GM18505 (cell line): ENCODE data around the gene SSTR5.
"Not testable (repeated sequence)": the region's sequence is repeated elsewhere in the genome, so short reads cannot be mapped to it uniquely, and the experiment has no call there.

Experiments
- ATAC-seq: cut with Tn5 transposase; IDR thresholded peaks from one replicate; pipeline ENCODE4 v1.9.1; 2021; ENCODE audit not compliant: unreplicated experiment
- POLR2A ChIP-seq: IDR thresholded peaks from 4 replicates; pipeline ENCODE4 v1.6.1; 2011; ENCODE audit warnings: borderline replicate concordance; ENCODE audit not compliant: insufficient read depth, insufficient read length; ENCODE audit errors: extremely low read depth

SSTR5 gene

DNA sequence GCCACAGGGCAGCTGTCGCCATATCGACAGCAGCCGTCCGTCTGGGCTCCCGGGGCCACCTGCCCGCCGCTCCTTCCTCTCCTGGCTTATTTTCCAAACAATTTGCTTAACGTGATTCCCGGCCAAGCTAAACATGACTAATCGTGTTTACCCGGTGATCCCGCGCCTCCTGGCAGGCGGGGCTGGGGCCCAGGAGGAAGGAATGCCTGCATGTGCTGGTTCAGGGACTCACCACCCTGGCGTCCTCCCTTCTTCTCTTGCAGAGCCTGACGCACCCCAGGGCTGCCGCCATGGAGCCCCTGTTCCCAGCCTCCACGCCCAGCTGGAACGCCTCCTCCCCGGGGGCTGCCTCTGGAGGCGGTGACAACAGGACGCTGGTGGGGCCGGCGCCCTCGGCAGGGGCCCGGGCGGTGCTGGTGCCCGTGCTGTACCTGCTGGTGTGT, 6.1 kb downstream of the SSTR5 start:
- no peak for TF ChIP-seq POLR2A
- no peak for ATAC-seq

DNA sequence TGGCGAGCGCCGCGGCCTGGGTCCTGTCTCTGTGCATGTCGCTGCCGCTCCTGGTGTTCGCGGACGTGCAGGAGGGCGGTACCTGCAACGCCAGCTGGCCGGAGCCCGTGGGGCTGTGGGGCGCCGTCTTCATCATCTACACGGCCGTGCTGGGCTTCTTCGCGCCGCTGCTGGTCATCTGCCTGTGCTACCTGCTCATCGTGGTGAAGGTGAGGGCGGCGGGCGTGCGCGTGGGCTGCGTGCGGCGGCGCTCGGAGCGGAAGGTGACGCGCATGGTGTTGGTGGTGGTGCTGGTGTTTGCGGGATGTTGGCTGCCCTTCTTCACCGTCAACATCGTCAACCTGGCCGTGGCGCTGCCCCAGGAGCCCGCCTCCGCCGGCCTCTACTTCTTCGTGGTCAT, 6.8 kb downstream of the SSTR5 start:
- ATAC-seq = no peak
- no peak for TF ChIP-seq POLR2A

DNA sequence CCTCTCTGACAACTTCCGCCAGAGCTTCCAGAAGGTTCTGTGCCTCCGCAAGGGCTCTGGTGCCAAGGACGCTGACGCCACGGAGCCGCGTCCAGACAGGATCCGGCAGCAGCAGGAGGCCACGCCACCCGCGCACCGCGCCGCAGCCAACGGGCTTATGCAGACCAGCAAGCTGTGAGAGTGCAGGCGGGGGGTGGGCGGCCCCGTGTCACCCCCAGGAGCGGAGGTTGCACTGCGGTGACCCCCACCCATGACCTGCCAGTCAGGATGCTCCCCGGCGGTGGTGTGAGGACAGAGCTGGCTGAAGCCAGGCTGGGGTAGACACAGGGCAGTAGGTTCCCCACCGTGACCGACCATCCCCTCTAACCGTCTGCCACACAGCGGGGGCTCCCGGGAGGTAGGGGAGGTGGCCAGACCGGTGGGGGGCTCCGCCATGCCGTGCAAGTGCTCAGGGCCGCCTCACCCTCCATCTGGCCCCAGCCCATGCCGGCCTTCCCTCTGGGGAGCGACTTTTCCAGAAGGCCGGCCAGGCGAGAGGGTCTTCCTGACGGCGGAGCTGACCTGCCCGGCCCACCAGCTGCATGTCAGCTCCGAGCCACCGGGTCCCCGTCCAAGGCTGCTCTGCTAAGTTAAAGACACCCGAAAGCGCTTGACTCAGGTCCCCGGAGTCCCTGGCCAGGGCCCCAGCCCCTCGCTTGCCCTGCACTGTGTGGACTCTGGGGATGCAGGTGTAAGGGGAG, 7.4 kb downstream of the SSTR5 start:
- no peak for TF ChIP-seq POLR2A
- no peak for ATAC-seq

DNA sequence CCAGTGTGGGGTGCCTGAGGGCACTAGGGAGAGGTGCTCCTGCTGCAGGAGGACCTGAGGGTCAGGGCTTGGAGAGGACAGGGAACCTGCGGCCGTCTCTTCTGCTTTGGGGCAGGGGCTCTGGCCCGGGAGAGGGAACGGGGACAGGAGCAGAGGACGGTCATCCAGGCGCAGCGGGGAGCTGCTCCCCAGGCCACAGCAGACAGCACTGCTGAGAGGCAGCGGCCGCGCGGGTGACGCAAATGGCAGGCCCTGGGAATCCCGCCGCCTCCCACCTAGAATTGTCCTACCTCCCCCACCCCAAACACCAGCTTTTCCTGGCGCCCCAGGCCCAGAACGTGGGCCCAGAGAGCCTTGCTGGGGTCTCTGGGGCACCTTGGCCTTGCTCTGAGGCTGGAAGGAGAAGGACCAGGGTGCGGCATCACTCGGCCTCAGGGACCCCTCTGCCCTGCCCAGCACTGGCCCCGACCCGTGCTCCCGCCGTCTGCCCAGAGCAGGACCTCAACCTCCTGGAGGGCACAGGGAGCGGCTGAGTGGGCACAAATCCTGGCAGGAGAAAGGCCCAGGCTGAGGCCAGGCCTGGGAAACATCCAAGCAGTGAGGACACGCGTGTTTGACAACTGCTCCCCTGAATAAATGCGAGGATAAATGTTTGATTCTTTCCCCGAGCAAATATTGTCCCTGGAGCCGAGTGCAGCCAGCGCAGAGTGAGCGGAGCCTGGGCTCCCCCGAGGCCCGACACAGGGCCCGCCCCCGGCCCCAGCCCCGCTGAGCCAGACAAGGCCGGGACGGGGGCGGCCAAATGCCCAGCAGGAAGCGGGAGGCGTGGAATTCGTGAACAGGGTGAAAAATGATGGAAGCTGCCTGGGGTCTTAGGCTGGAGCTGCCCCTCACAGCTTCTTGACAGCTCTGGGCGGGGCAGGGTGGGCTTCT, 8.5 kb downstream of the SSTR5 start:
- no peak for ATAC-seq
- TF ChIP-seq POLR2A = no peak

DNA sequence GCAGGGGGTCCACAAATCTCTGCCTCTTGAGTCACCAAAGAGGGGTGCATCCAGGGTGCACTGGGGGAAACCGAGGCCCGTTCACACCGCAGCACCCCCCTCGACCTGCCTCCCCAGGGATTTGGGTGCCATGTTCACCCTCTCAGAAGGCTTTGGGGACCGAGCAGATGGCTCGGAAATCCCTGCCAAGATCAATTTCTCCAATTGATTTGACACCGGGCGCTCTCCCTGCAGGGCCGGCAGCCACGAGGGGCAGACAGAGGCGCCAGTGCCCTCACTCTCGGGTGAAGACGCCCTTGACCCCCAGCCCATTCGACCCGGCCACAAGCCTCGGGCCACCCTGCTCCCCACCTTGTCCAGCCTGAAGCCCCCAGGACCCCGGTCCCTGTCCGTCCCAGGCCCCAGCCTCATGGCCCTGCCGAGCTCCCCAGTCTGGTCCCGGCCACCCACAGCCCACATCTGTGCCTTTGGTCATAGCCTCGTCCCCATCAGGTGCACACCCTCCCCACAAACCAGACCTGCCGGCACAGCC, 9.3 kb downstream of the SSTR5 start:
- ATAC-seq = no peak
- TF ChIP-seq POLR2A = no peak

DNA sequence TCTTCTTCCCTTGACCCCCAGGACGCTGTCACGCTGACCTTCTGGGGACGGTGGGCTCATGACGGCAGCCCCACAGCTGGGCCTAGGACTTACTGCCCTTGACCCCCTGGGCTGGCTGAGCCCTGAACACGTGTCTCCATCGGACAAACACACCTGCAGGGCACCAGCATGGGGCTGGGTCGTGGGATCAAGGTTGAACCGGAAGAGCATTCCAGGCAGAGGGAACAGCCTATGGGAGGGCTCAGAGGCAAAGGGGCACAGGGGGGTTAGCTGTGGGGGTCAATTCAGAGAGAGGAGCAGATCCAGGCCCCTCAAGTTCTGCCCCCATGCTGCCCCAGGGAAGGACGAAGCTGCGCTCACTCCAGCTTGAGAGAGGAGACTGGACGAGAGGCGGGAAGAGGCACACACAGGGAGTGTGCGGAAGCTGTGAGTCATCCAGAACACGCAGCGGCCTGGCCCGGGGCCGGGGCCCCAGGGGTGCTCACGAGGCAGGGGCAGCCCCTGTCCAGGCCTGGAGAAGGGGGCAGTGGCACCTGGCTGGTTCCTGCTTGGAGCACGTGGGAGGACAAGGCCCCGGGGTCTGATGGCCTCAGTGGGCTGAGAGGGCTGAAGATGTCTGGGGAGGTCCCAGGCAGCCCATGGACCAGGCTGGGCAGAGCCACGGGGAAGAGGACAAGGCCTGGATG, 9.9 kb downstream of the SSTR5 start:
- ATAC-seq = no peak

DNA sequence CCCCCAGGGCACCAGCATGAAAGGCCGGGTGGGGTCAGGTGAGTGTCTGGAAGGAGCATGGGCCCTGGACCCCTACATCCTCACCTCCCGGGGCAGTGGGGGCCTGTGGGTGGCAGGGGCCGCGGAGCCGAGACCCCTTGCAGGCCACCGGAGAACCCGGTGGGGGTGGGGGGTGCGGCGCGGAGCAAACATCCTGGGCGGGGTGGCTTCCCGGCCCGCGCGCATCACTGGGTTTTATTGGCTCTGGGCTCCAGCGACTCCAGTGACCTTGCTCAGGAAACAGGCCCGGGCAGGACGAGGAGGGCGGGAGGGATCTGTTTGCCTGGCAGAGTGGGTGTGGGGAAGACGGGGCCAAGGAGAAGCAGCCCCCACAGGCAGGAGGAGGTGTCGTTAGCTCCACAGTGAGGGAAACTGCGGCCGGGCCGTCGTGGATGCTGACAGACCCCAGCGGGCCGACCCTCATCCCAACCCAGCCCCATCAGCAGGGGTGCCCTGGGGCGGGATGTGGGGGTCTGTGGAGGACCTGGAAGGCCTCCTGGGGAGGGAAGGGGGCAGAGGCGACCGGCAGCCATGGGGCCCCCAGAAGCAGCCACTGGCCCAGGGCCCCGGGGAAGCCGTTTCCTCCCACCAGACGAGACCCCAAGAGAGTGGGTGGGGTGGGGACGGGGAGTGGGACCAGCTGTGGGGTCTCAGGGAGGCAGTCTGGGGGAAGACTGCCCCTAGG, 10.6 kb downstream of the SSTR5 start:
- no peak for TF ChIP-seq POLR2A
- no peak for ATAC-seq

More for the DNA sequence above, 9.9 kb downstream of the SSTR5 start:
- no peak for TF ChIP-seq POLR2A

DNA sequence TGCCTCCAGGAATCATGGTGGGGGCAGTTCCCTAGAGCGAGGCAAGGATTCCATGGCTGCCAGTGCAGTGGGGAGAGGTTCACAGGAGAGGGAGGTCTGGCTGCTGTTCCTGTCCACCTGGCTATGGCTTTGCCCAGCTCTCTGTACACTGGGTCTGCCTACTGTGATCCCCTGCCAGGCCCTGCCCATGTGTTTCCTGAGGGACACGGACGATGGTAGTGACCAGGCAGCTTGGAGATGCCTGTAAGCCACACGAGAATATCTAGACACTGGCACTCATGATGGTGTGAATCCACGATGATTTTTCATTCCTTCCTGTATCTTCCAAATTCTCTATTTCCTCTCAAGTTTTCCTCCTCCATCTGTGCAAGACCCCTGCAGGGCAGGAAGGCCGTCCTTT, 12.4 kb downstream of the SSTR5 start:
- TF ChIP-seq POLR2A = no peak
- no peak for ATAC-seq

DNA sequence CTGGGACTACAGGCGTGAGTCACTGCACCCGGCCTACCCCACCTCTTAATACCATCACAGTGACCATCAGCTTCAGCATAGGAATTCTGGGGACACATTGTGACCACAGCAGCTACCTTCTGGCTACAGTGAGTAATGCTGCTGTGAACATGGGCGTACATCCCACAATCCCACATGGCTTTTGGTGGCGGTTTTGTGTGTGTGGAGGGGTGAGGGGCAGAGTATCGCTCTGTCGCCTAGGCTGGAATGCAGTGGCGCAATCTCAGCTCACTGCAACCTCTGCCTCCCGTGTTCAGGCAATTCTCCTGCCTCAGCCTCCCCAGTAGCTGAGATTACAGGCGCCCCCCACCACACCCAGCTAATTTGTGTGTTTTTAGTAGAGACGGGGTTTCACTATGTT, 13.9 kb downstream of the SSTR5 start:
- not testable (repeated sequence) for ATAC-seq

DNA sequence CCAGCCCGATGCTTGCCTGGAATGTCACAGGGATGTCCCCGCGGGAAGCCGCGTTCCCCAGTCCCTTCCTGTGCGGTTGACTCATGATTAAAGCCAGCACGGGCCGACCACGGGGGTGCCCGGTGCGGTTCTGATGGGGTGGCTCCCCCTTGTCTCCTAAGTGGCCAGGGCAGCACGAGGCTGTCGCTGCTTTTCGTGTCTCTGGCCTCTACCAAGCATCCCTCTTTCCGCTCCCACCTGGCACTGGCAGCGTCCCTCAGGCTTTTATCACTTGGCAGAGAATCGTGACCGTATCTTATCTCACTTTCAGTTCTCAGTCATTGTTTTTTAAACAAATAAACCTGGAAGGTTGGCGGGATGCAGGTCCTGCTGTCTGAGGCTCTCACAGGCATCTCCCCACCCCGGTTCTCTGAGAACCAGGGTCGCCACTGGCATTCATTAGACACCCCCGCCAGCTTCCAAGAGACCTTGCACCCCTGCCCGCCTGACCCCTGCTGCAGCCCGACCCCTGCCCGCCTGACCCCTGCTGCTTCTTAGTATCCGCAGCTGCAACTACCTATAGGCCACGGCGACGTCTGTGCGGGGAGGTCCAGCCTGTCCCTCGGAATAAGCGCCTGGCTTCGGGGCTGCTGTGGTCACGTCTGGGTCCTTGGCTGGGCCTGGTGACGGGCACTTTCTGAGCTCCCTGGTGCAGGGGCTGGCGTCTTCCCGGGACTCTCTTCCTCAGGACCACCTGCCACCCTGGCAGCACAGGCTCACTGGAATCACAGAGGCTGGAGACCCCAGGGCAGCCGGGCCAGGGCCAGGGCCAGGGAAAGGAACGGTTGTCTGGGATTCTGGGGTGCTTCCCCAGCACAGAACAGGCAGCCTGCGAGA, 16.0 kb downstream of the SSTR5 start:
- ATAC-seq = no peak
- no peak for TF ChIP-seq POLR2A

DNA sequence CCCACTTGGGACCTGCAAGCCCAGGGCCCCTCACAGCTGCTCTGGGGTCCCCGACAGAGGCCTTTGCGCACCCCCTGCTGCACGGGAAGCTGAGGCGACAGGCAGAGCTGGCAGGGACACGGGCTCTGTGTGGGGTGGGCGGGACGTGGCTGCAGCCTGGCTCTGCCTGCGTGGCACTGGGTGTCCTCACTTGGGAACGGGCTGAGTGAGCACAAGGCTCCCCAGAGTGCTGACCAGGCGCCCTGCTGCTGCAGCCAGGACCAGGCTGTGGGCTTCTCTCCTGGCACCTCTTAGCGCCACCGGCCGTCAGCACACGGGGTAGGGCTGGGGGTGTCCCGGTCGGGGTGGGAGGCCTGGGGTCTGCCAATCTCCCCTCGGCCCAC, 16.9 kb downstream of the SSTR5 start:
- TF ChIP-seq POLR2A = no peak
- ATAC-seq = no peak
